NCI-H226 (cell line): ENCODE results near the gene MCAT.

ENCODE experiments used
- DNase-seq: peaks from one replicate; pipeline ENCODE4 v3.0.0-alpha.2; 2015

Gene MCAT

GRCh38 chr22:43142880-43143562 lies at the start of gene MCAT:
Gene MCAT, minus strand, starts transcription at chr22:43143398. Its CDS starts 50 bp downstream, at chr22:43143348.
- DNase-seq = peak; percentile 26

GRCh38 chr22:43191831-43192230 lies 48.6 kb upstream of the MCAT start:
- DNase-seq = no peak

GRCh38 chr22:43188829-43189545 lies 45.8 kb upstream of the MCAT start:
- no peak for DNase-seq

GRCh38 chr22:43187171-43188099 lies 44.2 kb upstream of the MCAT start:
- peak; percentile 75 for DNase-seq

- peak; percentile 6 for DNase-seq
These were observed 43.3 kb upstream of the MCAT start, which contains the start of gene TTLL12 for GRCh38 chr22:43186272-43187170. Gene TTLL12, minus strand, starts transcription at chr22:43187134. Its CDS starts 65 bp downstream, at chr22:43187069.

- no peak for DNase-seq
These were observed 42.7 kb upstream of the MCAT start for GRCh38 chr22:43185860-43186261.

GRCh38 chr22:43183496-43184277 lies 40.5 kb upstream of the MCAT start:
- DNase-seq = no peak

- no peak for DNase-seq
These were observed 39.5 kb upstream of the MCAT start for GRCh38 chr22:43182726-43183125.

- DNase-seq = no peak
These were observed 38.9 kb upstream of the MCAT start for GRCh38 chr22:43182118-43182517.

GRCh38 chr22:43181321-43182076 lies 38.3 kb upstream of the MCAT start:
- no peak for DNase-seq

GRCh38 chr22:43180670-43181069 lies 37.5 kb upstream of the MCAT start:
- DNase-seq = no peak

GRCh38 chr22:43179911-43180195 lies 36.7 kb upstream of the MCAT start:
- DNase-seq = no peak

GRCh38 chr22:43179146-43179910 lies 36.1 kb upstream of the MCAT start:
- no peak for DNase-seq

GRCh38 chr22:43177479-43177878 lies 34.3 kb upstream of the MCAT start:
- no peak for DNase-seq

GRCh38 chr22:43176090-43176489 lies 32.9 kb upstream of the MCAT start:
- DNase-seq = no peak

GRCh38 chr22:43174941-43175531 lies 31.8 kb upstream of the MCAT start:
- DNase-seq = no peak

- DNase-seq = no peak
These were observed 30.9 kb upstream of the MCAT start for GRCh38 chr22:43173976-43174720.

GRCh38 chr22:43173566-43173965 lies 30.4 kb upstream of the MCAT start:
- no peak for DNase-seq

- no peak for DNase-seq
These were observed 29.0 kb upstream of the MCAT start for GRCh38 chr22:43172191-43172590.
